GM12865 (cell line): ENCODE results near the gene SLC22A23.

ENCODE experiments used
- DNase-seq: peaks from one replicate; pipeline ENCODE4 v3.0.0; 2010; ENCODE audit warnings: low read depth
- H3K4me3 ChIP-seq: 2 replicates; pipeline ENCODE4 v1.5.1; 2011; ENCODE audit warnings: mild to moderate bottlenecking, low read depth, low read length, control low read depth
- TF ChIP-seq, protein P1 (sequence below): IDR thresholded peaks from 2 replicates; pipeline ENCODE4 v1.5.1; 2011; ENCODE audit warnings: low read length, control low read depth, low read depth, inconsistent platforms; ENCODE audit not compliant: insufficient read depth; ENCODE audit errors: missing control alignments

SLC22A23 gene

DNA sequence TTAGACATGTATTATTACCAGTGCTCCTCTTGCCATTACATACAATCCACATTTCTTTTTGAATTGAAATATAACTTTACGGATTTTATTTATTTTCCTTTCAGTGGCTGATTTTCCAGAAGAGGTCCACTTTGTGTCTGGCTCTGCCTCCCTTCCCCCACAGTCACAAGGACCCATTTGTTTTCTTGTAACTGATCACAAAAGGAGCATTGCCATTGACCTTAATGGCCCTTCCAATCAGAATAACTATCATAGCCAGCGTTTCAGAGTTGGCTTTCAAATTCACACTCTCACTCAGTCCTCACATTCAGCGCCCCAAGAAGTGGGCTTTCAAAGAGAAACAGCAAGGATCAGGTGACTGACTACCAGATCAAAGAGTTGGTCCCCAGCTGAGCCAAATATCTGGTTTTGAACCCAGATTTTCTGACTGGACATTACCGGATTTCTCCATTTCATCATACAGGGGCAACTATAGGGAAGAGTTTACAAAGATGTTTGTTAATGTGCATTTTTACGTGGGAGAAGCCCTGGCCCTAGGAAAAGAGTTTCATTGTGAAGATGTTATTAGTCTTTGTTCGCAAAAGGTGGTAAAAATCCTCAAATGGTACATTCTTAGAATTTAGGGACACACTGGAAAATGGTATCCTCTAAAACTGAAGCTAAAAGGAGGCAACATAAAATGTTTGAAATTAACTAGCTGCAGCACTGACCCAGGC is 2.0 kb upstream of the SLC22A23 start:
- TF ChIP-seq, protein P1, sequence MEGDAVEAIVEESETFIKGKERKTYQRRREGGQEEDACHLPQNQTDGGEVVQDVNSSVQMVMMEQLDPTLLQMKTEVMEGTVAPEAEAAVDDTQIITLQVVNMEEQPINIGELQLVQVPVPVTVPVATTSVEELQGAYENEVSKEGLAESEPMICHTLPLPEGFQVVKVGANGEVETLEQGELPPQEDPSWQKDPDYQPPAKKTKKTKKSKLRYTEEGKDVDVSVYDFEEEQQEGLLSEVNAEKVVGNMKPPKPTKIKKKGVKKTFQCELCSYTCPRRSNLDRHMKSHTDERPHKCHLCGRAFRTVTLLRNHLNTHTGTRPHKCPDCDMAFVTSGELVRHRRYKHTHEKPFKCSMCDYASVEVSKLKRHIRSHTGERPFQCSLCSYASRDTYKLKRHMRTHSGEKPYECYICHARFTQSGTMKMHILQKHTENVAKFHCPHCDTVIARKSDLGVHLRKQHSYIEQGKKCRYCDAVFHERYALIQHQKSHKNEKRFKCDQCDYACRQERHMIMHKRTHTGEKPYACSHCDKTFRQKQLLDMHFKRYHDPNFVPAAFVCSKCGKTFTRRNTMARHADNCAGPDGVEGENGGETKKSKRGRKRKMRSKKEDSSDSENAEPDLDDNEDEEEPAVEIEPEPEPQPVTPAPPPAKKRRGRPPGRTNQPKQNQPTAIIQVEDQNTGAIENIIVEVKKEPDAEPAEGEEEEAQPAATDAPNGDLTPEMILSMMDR: no peak
- DNase-seq: no peak
- H3K4me3 ChIP-seq: no peak overlapping the region

DNA sequence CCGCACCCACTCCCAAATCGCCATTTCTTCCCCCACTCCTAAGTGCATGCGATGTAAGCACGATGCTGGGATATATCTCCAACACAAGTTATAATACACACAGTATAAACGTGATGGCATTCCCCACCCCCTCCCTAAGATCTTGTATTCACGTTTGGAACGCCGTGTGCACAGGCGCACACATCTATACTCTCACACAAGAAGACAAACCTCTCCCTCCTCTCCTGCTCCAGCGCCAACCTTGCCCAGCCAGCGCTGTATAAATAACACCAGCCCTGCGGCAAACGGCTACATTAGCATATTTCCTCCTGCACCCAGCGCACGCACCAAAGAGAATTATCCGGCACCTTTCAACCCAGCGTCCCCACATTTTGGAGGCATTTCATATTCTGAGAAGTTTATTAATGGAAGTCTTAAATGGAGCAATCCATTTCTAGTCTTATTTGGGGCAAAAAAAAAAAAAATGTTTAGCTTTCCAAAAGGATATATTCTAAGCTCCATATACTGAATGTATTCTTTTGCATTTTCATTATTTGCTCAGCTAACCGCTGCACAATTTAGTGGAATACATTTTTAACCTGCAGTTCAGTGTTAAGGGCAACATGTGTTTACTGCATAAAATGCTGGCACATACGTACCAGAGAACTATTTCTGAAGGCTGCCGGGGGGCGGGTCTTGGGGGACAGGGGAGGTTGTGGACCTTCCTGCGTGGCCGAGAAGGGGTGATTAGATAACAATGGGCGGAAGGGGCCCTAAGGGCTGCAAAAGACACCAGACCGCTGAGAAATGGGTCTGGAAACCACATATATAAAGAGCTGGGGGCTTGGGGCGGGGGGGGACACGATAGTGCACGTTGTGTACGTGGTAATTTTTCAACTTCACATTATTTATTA is 1.1 kb upstream of the SLC22A23 start:
- no peak overlapping the region for H3K4me3 ChIP-seq
- TF ChIP-seq, protein P1: no peak
- DNase-seq: no peak

DNA sequence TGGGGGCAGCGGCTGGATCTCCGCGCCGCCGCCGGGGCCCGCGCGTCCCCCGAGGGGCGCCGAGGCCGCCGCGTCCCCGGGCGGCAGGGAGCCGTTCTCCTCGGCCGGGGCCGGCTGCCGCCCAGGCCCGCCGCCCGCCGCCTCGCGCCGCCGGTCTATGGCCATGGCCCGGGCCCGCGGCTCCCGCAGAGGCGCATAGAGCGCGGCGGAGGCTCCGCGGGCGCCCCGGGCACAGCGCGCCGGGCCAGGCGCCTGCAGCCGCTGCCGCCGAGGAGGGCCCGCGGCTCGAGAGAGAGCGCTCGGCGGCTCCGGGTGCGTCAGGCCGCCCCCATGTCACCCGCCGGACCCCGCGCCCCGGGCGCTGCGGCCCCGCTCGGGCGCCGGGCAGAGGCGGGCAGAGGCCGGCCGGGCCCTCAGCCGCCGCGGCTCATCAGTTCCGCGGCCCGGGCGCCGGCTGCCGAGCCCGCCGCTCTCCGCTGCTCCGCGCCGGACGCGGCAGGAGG is 404 bp downstream of the SLC22A23 start:
- DNase-seq: no peak
- no peak overlapping the region for H3K4me3 ChIP-seq
- TF ChIP-seq, protein P1: no peak

DNA sequence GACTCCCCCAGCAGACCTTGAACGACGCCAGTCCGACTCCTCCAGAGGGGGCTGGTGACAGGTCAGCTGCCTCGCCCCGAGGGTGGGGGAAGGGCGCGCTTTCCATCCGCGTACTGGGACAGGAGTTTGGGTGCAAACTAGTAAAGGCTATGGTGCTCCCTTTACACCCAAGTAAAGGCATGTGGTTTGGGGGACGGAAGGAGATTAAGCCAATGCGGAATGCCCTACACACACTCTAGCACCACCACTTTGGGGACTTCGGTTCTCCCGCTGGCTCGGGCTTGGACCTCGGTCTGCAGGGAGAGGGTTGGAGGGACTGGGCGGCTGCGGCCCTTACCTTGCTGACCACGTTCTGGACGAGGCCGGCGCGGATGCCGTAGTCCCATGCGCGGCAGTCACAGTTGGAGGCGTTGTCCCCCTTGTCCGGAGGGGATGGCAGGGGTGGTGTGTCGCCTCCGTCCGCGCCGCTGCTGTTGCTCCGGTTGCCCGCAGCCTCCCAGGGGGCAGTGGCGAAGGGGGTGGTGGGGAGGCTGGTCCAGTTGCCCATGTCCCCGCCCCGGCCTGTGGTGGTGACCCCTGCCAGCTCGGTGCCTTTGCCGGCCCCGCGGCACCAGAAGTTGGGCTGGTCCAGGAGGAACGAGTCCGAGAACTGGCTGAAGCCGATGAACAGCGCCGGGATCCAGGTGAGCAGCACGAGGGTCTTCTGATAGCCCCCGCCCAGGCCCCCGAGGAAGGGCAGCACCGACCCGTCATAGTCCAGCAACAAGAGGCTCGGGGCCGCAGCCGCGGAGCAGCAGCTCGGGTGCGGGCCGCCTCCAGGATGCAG is 1.1 kb downstream of the SLC22A23 start:
- no peak for DNase-seq

DNA sequence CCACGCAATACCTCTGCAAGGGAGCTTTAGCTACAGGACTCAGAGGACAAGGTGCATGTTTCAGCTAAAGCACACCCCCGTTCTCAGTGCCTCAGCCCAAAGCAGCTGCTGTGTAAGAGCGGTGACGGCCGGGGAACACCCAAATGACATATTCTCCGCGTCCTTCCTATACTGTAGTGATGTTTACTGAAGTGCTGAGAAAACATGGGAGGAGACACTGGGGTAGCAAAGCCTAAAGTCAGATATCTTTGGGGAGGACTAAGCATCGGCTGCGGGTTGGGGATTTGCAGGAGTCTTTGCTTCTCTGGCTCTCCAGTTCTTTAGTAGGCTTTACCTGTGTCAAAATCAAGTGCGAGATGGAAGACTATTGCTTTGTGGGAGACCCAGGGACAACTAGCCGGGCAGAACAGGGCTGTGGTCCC is 1.7 kb downstream of the SLC22A23 start:
- DNase-seq: no peak
- TF ChIP-seq, protein P1: no peak
- H3K4me3 ChIP-seq: no peak overlapping the region

More for the DNA sequence above, 1.1 kb downstream of the SLC22A23 start:
- H3K4me3 ChIP-seq: peak overlapping the region; percentile 18
- TF ChIP-seq, protein P1: no peak

DNA sequence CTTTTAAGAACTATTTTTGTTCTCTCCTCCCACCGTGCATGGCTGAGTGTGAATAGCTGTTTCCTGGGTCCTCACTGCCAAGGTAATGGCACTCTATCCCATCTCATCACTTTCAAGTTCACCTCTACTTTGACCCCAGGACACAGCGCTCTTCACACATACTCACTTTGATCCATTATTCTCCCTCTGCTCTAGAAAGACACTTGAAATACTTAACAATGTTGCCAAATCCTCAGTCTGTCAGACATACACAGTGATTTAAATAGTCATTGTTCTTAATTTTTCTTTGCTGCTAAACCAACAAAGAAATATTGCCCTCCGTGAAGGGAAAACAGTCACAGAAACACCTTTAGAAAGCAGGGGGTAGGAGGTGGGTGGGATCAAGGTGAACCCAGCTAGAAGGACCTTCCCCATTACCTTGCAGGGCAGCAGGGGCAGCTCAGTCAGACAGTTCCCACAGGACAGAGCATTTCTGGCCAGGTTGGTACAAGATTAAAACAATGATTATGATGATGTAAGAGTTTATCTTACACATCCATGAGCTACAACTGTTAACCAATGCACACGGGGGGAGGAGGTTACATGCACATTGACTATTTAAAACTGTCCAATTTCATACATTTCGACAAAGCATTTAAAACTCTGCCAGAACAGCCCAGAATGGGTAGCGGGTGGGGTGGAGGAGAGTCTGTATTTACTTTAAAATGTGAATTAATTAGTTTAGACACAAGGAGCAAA is 2.4 kb downstream of the SLC22A23 start:
- no peak overlapping the region for H3K4me3 ChIP-seq
- TF ChIP-seq, protein P1: no peak
- DNase-seq: no peak
